H1 (cell line): ENCODE measurements around the gene HTR4. TPM values are rescaled to one million over a fixed set of nuclear protein-coding genes. Genes with fewer than 3 reads are reported as not detected.

Source experiments
- RBBP5 ChIP-seq: IDR thresholded peaks from 2 replicates; pipeline ENCODE4 v1.7.1; 2012; ENCODE audit warnings: low read depth, mild to moderate bottlenecking, inconsistent platforms, low read length, moderate library complexity, borderline replicate concordance
- SIX5 ChIP-seq: IDR thresholded peaks from 2 replicates; pipeline ENCODE4 v1.6.1; 2011; ENCODE audit warnings: mild to moderate bottlenecking, low read depth, low read length
- SP2 ChIP-seq: IDR thresholded peaks from 2 replicates; pipeline ENCODE4 v1.6.1; 2012; ENCODE audit warnings: mild to moderate bottlenecking, low read length, inconsistent platforms
- polyA plus RNA-seq, 7 experiments: library from polyadenylated mRNA; depleted of rRNA in 3 of 7; stranded (reverse) in 5 of 7; unstranded in 2 of 7; fragments of >200 nt in 5 of 7; fragments of 200-250 nt in 2 of 7; gene quantifications; 1 replicate in 5 of 7; 2 replicates in 1 of 7; 4 replicates in 1 of 7; pipeline versions ENCODE4 v1.2.1 to v1.2.3, GENCODE V29; 2011 to 2013; ENCODE audit warnings: missing spikeins in 2 of 7, mixed read lengths in 2 of 7
- total RNA-seq: library from RNA; stranded (reverse); fragmentation: NEBNext Ultra II Directional; extraction: Animal tissue kit (Norgen Biotek cat#: 25700); gene quantifications from 2 replicates; pipeline ENCODE4 v1.2.1, GENCODE V29; 2021

HTR4 gene
- total and polyA plus RNA-seq, 2 of the 8 experiments (the other 6 are each of a cell fraction or from before 2014, with no cell fraction given), result not detected

DNA sequence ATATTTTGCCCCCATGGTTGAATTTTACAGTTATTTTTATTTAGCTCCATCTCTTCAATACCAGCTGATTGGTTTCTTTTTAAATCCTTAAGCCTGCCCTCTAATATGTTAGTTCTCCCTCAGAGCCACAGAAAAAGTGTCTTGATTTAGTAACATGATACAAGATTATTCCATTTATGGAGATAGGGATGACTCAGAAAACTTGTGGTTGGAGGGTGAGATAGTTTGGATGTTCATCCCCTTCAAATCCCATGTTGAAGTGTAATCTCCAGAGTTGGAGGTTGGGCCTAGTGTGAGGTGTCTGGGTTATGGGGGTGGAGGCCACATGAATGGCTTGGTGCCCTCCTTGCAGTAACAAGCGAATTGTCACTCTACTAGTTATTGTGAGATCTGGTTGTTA lies 154.9 kb downstream of the HTR4 start (continued):
- TF ChIP-seq SIX5 (no peak), SP2 (no peak), RBBP5 (no peak)
